ENCODE results near the gene RCN1.

DNA sequence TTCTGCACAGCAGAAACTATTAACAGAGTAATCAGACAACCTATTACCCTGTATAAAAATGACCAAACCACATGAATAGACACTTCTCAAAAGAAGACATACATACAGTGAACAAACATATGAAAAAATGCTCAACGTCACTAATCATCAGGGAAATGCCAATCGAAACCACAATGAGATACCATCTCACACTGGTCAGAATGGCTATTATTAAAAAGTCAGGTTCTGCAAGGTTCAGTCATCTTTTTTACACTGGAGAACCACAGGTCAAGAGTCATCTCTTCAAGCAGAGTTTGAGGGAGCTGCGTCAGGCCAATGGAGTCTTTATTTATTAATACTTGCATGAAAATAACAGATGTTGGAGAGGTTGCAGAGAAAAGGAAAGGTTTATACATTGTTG, 40.4 kb downstream of the RCN1 start:
- TF ChIP-seq EP300 (IDR thresholded peaks at IDR 0.05) = no peak
- no peak for TF ChIP-seq POLR2A (IDR thresholded peaks at IDR 0.05)

Data from tibial nerve (tissue), 3 donors.